Stimulated activated CD4-positive, alpha-beta T cell treated with anti-CD3 and anti-CD28 coated beads, TNF-alpha, amount 100 ng/mL, for 24 hours (primary cell): ENCODE data around the gene DUSP15.
"Not testable (repeated sequence)": the region's sequence is repeated elsewhere in the genome, so short reads cannot be mapped to it uniquely, and the experiment has no call there.

Experiments
- DNase-seq, 3 experiments: peaks; one replicate each; pipeline ENCODE4 v3.0.0-alpha.2; 2020; ENCODE audit warnings: low read depth in 3 of 3

DUSP15 gene, protein sequence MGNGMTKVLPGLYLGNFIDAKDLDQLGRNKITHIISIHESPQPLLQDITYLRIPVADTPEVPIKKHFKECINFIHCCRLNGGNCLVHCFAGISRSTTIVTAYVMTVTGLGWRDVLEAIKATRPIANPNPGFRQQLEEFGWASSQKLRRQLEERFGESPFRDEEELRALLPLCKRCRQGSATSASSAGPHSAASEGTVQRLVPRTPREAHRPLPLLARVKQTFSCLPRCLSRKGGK

DNA sequence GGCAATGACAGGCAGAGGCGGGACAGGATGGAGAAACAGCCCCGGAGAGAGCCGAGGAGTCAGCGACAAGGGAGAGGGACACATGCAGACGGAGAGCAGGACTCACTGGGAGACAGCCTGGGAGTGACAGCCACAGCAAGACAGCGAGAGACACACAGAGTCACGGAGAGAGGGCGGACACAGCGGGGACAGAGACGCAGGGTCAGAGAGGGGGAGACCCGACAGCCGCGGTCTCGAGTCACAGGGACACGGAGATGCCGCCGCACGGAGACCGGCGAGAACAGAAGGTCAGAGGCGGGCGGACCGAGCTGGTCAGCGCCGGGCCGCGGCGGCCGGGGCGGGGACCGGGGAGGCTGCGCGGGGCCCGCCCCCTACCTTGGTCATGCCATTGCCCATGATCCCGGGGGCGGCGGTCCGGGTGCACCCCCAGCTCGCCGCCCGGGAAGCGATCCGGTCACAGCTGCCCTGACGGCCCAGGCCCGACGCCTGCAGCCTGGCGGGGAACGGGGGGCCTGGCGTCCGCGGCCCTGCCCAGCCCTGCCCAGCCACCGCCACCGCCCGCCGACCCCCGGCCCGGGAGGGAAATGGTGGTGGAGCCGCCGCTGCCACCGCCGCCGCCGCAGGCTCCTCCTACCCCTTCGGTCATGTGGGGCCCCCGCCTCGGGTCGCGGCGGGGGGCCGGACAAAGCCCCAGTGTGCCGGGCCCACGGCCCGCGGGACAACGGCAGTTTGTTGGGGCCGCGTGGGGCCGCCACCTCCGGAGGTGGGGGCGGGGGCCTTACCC lies at the start of gene DUSP15, which contains the start of gene TTLL9:
TSS of gene DUSP15 (minus strand) at position 586 of the 784 bp plus-strand sequence. CDS start at position 396, 190 bp downstream.
TSS of gene TTLL9 (plus strand) at position 693 of the 784 bp plus-strand sequence. CDS start 493 bp downstream, outside the sequence.
- DNase-seq = no peak

DNA sequence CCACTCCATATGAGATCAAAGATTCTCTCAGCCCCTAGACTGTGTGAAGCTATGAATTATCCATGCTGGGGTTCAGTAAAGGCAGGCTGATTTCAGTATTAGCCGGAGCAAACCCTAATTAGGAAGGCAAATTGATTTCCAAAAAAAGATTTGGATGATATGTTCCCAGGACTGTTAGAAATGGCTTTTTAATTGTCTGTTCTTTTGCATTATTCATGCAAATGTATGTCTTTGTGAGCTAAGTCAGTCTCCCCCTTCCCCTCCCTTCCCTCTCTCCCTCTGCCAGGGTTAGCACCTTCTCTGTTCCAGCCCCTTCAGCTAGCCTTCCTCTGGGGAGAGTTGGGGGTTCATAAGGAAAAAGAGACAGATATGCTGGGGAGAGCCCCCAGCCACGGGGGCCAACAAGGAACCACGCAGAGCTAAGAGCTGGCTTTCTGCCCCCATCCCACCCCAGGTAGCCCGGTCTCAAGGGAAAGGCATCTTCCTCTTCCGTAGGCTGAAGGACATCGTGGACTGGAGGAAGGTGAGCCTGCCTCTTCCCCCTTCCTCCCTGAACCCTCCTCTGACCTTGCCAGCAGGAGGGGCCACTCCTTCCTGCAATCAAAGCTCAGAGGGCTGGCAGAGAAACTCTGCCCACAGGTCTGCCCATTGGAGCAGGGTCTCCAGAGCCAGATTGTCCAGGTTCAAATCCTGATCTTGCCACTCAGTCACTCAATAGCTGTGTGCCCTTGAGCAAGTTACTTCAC lies 49.3 kb upstream of the DUSP15 start:
- DNase-seq = no peak

GRCh38 chr20:31918466-31919105 lies 48.3 kb upstream of the DUSP15 start:
- no peak for DNase-seq

DNA sequence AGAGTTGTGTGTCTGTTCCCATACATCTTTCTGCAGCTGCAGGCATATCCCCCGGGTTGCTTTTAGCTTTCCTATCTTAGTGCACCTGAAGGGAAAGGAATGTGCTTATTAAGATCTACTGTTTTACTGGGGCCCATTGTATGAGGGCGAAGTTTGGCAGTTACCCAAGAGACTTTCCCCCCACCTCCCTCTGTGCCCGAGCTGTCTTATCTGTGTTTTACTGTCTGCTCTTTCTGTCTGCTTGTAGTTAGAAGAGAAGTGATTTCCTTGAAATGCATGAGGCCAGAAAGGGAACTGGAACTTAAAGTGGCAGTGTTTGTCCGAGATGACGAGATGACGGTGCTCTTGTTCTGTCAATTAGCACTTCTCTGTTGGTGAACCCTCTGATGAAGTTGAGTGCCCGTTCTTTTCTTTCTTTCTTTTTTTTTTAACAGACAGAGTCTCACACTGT lies 47.7 kb upstream of the DUSP15 start:
- not testable (repeated sequence) for DNase-seq

DNA sequence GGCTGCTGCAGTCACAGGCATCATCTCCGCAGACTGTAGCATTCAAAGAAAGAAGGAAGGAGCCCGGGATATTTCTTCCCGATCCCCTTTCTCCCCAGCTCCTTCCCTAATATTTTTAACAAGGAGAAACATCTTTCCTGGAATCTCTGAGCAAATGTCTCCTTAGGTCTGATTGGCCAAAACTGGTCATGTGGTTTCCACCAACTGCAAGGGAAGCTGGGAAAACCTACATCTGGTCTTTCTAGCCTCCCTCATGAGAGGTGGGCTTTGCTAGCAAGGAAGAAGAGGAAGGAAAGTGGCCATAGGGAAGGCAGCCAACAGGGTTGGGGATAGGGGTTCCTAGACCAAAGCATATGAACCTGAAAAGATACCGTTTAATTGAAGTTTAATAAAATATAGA lies 46.4 kb upstream of the DUSP15 start:
- DNase-seq = no peak

DNA sequence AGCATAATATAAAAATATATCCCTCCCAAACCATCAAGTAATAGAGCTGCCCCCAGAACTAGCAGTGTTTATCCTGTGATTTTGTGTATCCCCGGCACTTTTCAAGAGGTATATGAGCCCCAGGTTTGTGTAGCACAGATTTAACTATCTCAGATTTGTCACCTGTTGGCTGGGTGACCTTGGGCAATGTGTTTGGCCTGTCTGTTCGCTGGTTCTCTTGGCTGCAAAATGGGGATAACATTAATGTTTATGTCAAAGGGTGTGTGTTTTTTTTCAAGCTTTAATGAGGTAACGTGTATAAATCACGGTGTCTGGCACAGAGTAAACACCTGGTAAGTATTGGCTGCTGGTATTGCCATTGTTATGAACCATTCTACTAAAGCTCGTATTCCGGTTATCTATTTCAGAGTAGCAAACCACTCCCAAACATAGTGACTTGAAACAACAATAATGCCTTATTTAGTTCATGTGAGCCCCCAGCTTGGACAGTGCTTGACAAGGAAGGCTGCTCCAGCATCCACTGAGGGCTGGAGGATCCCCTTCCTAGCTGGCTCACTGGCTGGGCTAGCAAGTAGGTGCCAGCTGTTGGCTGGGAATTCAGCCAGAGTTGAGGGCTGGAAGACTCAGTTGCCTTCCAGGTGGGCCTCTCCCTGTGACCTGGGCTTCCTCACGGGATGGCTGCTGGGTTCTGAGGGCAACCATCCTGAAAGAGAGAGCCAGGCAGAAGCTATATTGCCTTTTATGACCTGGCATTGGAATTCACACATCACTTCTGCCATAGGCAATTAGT lies 45.4 kb upstream of the DUSP15 start:
- no peak for DNase-seq

DNA sequence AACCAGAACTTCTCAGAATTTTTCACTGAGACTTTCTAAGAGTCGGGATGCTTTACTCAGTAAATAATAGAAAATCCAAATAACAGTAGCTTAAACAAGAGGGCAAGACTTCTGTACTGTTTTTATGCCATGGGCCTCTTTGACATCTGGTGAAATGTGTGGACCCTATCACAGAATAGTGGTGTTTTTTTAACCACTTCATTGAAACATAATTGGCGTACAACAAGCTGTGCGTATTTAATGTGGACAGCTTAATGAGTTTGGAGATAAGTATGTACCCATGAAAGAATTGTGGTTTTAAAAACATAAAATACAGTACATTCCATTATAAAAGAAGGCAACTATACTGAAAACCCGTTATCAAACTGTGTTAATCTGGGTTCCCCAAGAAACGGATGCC lies 43.8 kb upstream of the DUSP15 start:
- no peak for DNase-seq

GRCh38 chr20:31913431-31914157 lies 43.3 kb upstream of the DUSP15 start:
- no peak for DNase-seq

DNA sequence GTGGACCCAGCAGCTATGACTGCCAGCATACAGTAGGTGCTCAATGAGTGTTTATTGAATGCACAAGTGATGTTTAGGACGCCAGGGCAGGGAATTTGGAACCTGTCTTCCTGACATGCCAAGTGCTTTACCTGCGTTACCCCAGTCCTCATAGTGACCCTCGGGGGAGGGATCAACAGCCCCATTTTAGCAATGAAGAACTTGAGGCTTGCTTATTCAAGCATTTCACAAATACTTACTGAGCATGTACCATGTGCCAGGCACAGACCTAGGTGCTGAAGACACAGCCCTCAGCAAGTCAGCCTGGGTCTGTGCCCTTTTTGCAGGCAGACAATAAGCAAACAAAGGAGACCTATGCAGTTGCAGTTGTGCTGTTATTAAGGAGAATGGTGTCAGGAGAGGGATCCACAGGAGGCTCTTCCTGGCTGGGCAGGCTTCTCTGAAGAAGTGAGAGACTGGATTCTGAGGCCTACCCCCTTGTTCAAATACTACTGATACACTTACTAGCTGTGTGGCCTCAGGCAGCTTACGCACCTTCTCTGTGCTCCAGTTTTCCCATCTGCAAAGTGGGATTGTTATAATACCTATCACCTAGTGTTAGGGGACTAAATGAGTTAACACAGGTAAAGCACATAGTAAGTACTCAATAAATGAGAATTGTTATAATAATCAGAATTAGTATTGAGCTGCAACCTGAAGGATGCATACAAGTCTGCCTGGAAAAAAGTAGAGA lies 39.9 kb upstream of the DUSP15 start:
- no peak for DNase-seq

DNA sequence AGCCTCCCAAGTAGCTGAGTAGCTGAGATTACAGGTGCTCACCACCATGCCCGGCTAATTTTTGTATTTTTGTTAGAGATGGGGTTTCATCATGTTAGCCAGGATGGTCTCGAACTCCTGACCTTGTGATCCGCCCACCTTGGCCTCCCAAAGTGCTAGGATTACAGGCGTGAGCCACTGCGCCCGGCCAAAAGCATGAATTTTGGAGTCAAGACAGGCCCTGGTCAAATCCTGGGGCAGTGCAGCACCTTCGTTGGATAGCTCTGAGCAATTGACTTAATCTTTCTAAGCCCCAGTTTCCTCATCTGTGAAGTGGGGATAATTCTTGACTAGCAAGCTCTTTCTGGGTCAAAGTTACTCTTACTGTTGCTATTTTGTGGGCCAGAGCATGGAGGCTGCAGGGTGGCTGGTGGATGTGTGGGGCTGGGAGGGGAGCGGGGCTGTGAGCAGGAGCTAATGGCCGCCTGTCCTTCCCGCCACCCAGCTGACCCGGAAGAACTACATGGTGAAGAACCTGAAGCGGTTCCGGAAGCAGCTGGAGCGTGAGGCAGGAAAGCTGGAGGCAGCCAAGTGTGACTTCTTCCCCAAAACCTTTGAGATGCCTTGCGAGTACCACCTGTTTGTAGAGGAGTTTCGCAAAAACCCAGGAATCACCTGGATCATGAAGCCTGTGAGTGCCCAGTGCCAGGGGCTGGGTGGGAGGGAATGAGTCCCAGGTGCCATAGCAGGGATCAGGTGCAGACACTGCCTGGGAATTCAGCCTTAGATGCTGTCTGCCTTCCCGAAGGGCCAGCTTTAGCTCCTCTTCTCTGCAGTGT lies 39.1 kb upstream of the DUSP15 start:
- DNase-seq = no peak

DNA sequence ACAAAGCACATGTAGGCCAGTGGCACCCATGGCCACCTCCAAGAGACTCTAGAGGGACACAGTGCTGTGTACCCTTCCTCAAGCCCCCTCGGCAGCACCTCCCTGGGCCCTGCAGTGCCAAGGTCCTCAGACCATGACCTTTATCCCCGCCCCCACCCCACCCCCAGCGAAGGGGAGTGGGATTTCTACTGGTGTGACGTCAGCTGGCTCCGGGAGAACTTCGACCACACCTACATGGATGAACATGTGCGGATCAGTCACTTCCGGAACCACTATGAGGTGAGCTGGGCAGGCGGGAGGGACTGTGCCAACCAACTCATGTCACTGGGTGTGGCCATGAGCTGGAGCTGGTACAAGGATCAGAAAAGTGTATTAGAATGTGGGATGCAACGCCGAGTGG lies 38.1 kb upstream of the DUSP15 start:
- DNase-seq = no peak

DNA sequence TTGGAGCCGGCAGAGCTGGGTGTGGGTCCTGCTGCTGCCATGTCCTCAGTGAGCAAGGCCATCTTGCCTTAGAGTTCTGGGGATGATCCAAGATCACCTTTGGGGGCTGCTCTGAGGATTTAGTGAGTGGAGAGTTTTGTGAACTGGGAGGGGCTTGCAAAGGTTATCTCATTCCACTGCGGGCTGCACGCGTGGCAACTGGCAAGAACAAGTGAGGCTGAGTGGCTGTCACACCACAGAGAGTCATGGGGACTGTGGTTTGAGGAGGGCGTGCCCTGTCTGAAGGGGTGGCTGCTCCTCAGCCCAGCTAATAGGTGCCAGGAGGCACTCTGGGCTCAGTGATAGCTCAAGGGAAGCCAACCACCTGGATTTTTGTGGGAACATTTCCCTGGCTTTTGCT lies 37.7 kb upstream of the DUSP15 start:
- DNase-seq = no peak

DNA sequence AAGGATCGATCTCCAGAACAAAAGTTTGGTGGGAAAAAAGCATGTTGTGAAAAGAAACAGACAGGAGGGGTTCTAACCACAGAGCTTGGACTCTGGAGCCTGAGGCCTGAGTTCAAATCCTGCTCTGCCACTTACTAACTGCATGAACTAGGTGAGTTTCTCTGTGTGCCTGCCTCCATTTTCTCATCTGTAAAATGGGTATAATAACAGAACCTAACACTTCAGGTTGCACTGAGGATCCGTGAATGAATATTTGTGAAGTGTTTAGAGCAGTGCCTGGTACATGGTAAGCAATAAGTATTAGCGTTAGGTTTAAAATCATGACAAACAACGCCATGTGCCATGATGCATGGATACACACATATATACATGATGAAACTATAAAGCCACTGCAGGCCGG lies 36.7 kb upstream of the DUSP15 start:
- no peak for DNase-seq

- DNase-seq = no peak
Observed at GRCh38 chr20:31906001-31906400, 35.7 kb upstream of the DUSP15 start.

DNA sequence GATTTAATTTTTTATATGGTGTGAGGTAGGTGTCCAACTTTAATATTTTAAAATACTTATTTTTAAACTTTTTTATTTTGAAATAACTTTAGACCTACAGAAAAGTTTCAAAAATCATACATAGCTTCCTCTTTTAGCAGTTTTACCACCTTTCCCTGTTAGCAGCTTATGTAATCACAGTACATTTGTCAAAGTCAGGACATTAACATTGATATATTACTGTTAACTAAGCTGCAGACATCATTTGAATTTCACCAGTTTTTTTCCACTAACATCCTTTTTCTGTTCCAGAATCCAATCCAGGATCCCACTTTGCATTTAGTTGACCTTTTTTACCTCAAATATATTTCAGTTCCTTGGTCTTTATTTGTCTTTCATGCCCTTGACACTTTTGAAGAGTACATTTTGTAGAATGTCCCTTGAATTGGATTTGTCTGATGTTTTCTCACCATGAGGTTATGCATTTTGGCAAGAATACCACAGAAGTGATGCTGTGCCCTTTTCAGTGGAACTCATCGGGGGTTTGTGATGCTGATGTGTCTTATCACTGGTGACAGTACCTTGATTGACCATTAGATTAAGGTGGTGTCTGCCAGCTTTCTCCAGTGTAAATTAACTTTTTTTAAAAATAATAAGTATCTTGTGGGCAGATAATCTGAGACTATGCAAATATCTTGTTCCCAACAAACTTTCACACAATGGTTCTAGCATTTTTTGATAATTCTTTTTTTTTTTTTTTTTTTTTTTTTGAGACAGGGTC lies 33.5 kb upstream of the DUSP15 start:
- DNase-seq = no peak

DNA sequence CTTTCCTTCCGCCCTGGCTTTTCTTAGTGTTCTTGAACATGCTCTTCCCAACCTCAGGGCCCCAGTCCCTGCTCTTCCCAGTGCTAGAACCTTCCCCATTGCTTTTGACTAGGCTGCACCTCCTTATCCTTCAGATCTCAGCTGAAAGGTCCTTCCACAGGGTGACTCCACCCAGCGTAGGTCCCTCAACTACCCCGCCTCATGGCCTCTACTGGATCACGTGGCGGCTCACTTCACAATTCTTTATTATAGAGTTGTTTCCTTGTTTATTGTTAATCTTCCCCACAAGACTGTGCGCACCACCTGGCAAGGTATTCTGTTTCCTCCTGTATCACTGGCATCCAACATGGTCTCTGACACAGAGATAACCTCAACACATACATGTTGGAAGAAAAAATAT lies 31.3 kb upstream of the DUSP15 start:
- DNase-seq = no peak

DNA sequence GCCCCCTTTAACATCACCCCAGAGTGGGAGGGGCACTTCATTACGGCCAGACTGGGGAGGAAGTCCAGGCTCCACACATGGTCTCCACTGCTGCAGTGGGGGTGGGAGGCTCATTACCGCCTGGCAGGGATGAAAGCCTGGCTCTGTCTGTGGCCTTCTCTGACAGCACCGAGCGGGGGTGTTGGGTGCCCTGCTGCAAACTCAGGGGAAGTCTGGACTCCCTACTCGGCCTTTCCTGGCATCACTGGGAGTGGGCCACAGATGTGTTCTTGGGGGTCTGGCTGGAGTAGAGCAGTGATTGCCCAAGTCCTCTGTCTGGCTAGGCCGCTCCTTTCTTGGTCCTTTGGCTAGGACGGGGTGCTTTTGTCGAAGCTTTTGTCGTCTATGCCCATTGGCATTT lies 27.2 kb upstream of the DUSP15 start:
- DNase-seq = no peak

DNA sequence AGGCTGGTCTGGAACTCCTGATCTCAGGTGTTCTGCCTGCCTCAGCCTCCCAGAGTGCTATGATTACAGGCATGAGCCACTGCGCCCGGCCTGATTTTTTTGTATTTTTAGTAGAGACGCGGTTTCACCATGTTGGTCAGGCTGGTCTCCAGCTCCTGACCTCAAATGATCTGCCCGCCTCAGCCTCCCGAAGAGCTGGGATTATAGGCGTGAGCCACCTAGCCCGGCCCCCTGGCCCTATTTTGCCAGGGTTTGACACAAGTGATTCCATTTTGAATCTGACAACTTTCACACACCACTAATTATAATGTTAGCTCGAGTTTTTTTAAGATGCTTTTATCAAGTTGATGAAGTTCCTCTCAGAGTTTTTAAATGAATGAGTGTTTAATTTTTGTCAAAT lies 25.7 kb upstream of the DUSP15 start:
- no peak for DNase-seq
